PC-9 (cell line): ENCODE data around the gene VTN. TPM values are rescaled to one million over a fixed set of nuclear protein-coding genes. Genes with fewer than 3 reads are reported as not detected.

Experiments
- BruUV-seq: library from RNA; stranded (reverse); fragments of 400-500 nt; replicated peaks from 2 replicates; lab custom pipeline; 2021; lab: Mats Ljungman, UMichigan
- CTCF ChIA-PET: fragments of 300-600 bp; sonication (Branson Sonifier 250); formaldehyde crosslinking; loops from one replicate; lab custom pipeline; 2022; ENCODE audit warnings: antibody characterized with exemption; lab: Charles Lee
- POLR2A ChIA-PET: fragments of 300-600 bp; sonication (Branson Sonifier 250); formaldehyde crosslinking; loops from one replicate; lab custom pipeline; 2022; ENCODE audit warnings: antibody characterized with exemption; ENCODE audit not compliant: unreplicated experiment; lab: Charles Lee
- DNase-seq, 2 experiments: peaks; one replicate each; pipeline versions ENCODE4 v3.0.0 to v3.0.0-alpha.2; 2015 to 2022; ENCODE audit warnings: mixed read lengths in 1 of 2
- H2AFZ ChIP-seq: fragments of 200-600 bp; sonication (generic); 2 replicates; pipeline ENCODE4 v1.8.1; 2017; ENCODE audit warnings: antibody characterized with exemption
- H3F3A ChIP-seq: fragments of 200-600 bp; sonication (generic); 2 replicates; pipeline ENCODE4 v1.8.1; 2017; ENCODE audit warnings: antibody characterized with exemption, mild to moderate bottlenecking, low read depth; ENCODE audit not compliant: insufficient read depth
- H3K27ac ChIP-seq: fragments of 200-600 bp; sonication (generic); 2 replicates; pipeline ENCODE4 v1.6.1; 2016; ENCODE audit warnings: mixed run types
- H3K27me3 ChIP-seq: fragments of 200-600 bp; sonication (generic); 2 replicates; pipeline ENCODE4 v1.6.1; 2016; ENCODE audit warnings: low read depth, mixed run types; ENCODE audit not compliant: insufficient read depth
- H3K36me3 ChIP-seq: fragments of 200-600 bp; sonication (generic); 2 replicates; pipeline ENCODE4 v1.6.1; 2016; ENCODE audit warnings: low read depth, mixed run types
- H3K4me1 ChIP-seq: fragments of 200-600 bp; sonication (generic); replicated peaks from 2 replicates; pipeline ENCODE4 v1.6.1; 2016; ENCODE audit warnings: mixed run types; ENCODE audit not compliant: insufficient read depth
- H3K4me2 ChIP-seq: fragments of 200-600 bp; sonication (generic); 2 replicates; pipeline ENCODE4 v1.6.1; 2017; ENCODE audit warnings: mixed run types
- H3K4me3 ChIP-seq: fragments of 200-600 bp; sonication (generic); 2 replicates; pipeline ENCODE4 v1.6.1; 2016; ENCODE audit warnings: mixed run types
- H3K79me2 ChIP-seq: fragments of 200-600 bp; sonication (generic); 2 replicates; pipeline ENCODE4 v1.6.1; 2017; ENCODE audit warnings: low read depth, mixed run types
- H3K9me2 ChIP-seq: fragments of 200-600 bp; sonication (generic); 2 replicates; pipeline ENCODE4 v1.8.1; 2017; ENCODE audit warnings: mild to moderate bottlenecking; ENCODE audit not compliant: insufficient read depth
- H3K9me3 ChIP-seq: fragments of 200-600 bp; sonication (generic); 2 replicates; pipeline ENCODE4 v1.8.1; 2016; ENCODE audit warnings: low read depth; ENCODE audit not compliant: insufficient read depth
- H4K20me1 ChIP-seq: fragments of 200-600 bp; sonication (generic); 2 replicates; pipeline ENCODE4 v1.8.1; 2017; ENCODE audit not compliant: insufficient read depth
- EZH2 ChIP-seq: fragments of 200-600 bp; sonication (generic); IDR thresholded peaks from 2 replicates; pipeline ENCODE4 v1.8.0; 2017; ENCODE audit warnings: antibody characterized with exemption, low read depth
- intact Hi-C: fragments of 100-400 bp; cut with micrococcal nuclease; formaldehyde crosslinking; loops from one replicate; pipeline ENCODE4 v1.10.0; 2022; ENCODE audit not compliant: unreplicated experiment
- total RNA-seq: library from RNA; stranded (reverse); gene quantifications from 2 replicates; pipeline ENCODE4 v1.2.3, GENCODE V29; 2021
- TF ChIP-seq, protein P1 (sequence below): fragments of 200-600 bp; sonication (generic); conservative IDR thresholded peaks from 2 replicates; pipeline ENCODE4 v1.6.1; 2017; ENCODE audit warnings: mixed run types, antibody characterized with exemption, mild to moderate bottlenecking, moderate library complexity

VTN gene
- total RNA-seq, 1 experiment from 2014 or later: not detected

DNA sequence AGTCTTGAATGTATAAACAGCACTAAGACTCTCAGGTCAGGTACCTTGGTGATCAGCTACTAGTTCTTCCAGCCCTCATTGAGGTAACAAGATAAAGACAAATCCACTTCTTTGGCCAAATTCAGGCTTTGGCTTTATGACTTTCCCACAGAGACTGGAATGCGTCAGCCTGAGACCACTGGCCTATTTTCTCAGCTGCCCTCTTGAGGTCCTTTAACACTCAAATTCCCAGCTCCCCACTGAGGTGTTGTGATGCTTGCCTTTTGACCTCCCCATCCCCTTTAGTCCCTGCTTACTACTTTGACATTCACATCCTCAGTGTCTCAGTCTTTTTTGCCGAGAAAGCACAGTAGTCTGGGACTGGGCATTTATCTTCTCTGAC lies 23.9 kb downstream of the VTN start:
- 0 out of 2 replicates have a peak, but pooled peaks cover 3% of the 10 kb centered on the region for H4K20me1 ChIP-seq
- peak overlapping the region; percentile 39 for H3K4me2 ChIP-seq
- H3K9me3 ChIP-seq: no peaks in the 10 kb centered on the region
- no peaks in the 10 kb centered on the region for H3K9me2 ChIP-seq
- TF ChIP-seq, protein P1, sequence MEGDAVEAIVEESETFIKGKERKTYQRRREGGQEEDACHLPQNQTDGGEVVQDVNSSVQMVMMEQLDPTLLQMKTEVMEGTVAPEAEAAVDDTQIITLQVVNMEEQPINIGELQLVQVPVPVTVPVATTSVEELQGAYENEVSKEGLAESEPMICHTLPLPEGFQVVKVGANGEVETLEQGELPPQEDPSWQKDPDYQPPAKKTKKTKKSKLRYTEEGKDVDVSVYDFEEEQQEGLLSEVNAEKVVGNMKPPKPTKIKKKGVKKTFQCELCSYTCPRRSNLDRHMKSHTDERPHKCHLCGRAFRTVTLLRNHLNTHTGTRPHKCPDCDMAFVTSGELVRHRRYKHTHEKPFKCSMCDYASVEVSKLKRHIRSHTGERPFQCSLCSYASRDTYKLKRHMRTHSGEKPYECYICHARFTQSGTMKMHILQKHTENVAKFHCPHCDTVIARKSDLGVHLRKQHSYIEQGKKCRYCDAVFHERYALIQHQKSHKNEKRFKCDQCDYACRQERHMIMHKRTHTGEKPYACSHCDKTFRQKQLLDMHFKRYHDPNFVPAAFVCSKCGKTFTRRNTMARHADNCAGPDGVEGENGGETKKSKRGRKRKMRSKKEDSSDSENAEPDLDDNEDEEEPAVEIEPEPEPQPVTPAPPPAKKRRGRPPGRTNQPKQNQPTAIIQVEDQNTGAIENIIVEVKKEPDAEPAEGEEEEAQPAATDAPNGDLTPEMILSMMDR: no peak
- TF ChIP-seq EZH2: no peak
- H3K27ac ChIP-seq: peak overlapping the region; percentile 72
- no peaks in the 10 kb centered on the region for H3K27me3 ChIP-seq
- no peak overlapping the region for H3K4me3 ChIP-seq
- peaks cover 24% of the 10 kb centered on the region for H3K36me3 ChIP-seq
- H3K4me1 ChIP-seq: peaks cover 26% of the 10 kb centered on the region
- intact Hi-C loops: no loop called here
- ChIA-PET POLR2A (interaction anchor here (0.8 to 2.5 kb wide), 2 partner anchors 11 to 71 kb away, joined by 3 to 42 read pairs; partner anchors contain the start of genes IFT20 and TNFAIP1), CTCF (interaction anchor here (0.6 to 0.7 kb wide), 2 partner anchors 37 to 541 kb away, joined by 4 read pairs; no protein-coding TSS in a partner anchor)
- no peak overlapping the region for H2AFZ ChIP-seq
- no peak for DNase-seq
- H3F3A ChIP-seq: peaks cover 56% of the 10 kb centered on the region
- H3K79me2 ChIP-seq: no peaks in the 10 kb centered on the region
- TSS peak; percentile 17 for BruUV-seq

DNA sequence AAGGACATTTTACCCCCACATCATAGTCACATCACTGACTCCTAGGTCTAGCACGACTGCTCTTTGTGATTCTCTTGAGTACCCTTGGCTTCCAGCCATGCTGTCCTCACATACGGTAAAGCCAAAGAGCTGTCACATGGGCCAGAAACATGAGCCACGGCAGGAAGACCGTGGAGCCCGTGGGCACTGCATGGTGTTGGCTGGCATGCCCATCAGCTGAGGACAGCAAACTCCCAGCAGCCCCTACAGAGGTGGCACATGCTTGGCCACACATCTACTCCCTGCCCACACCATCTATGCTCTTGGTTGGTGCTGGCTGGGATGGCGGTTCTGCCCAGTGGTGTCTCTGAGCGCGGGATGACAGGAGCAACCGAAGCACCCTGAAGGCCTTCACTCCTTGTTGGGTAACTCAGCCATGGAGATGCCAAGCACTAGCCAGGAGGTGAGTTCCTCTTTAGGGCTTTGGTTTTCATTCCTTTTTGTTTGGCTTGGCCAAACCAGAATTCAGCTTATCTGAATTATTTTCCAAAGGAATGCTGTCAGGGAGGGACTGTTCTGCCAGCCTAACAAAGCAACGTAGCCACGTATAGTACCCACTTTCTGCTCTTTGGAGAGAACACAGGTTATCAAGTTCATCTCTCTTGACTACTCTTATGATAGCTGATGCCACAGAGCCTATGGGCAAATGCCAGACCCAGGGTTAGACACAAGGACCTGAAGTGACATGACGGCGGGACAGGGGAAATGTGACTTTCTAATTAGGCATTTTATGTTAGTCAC lies 24.5 kb downstream of the VTN start:
- BruUV-seq: no TSS peak
- no peak overlapping the region for H3K4me3 ChIP-seq
- no peak overlapping the region for H2AFZ ChIP-seq
- peak; percentile 59 to 65 for DNase-seq
- H3K4me1 ChIP-seq: peaks cover 26% of the 10 kb centered on the region
- no peaks in the 10 kb centered on the region for H3K9me3 ChIP-seq
- peaks cover 24% of the 10 kb centered on the region for H3K36me3 ChIP-seq
- ChIA-PET POLR2A (interaction anchor here (0.7 to 2.5 kb wide), 3 partner anchors 10 to 453 kb away, joined by 3 to 42 read pairs (median 11); partner anchors contain the start of genes IFT20 and TNFAIP1), CTCF (interaction anchor here (0.5 to 0.7 kb wide), 3 partner anchors 36 to 541 kb away, joined by 3 to 4 read pairs (median 4); no protein-coding TSS in a partner anchor)
- H4K20me1 ChIP-seq: 0 out of 2 replicates have a peak, but pooled peaks cover 3% of the 10 kb centered on the region
- intact Hi-C loops: no loop called here
- TF ChIP-seq, protein P1: no peak
- no peak for TF ChIP-seq EZH2
- no peaks in the 10 kb centered on the region for H3K27me3 ChIP-seq
- H3K4me2 ChIP-seq: no peak overlapping the region
- H3K27ac ChIP-seq: peak overlapping the region; percentile 72; the same call in 1 of the 2 replicates
- no peaks in the 10 kb centered on the region for H3K79me2 ChIP-seq
- no peaks in the 10 kb centered on the region for H3K9me2 ChIP-seq
- peaks cover 56% of the 10 kb centered on the region for H3F3A ChIP-seq

DNA sequence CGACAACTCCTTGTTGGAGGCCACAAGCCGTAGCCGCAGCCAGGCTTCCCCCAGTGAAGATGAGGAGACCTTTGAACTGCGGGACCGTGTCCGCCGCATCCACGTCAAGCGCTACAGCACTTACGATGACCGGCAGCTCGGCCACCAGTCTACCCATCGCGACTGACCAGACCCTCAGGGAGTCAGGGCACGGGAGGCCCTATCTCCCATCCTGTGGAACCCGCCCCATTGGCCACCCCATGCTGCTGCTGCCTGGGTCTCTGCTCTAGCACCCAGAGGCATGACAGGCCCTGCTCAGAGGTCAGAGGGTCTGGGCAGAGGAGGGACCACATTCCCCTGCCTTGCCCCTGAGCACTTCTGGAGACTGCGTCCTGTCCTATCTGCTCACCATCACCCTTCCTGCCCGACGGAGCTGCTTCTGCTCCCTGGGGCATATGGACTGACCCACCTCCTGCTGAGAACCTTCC lies 25.6 kb downstream of the VTN start:
- intact Hi-C loops: no loop called here
- H4K20me1 ChIP-seq: peaks cover 3% of the 10 kb centered on the region; the same call in 1 of the 2 replicates
- no peak for DNase-seq
- peaks cover 47% of the 10 kb centered on the region for H3F3A ChIP-seq
- H3K4me2 ChIP-seq: no peak overlapping the region
- no peak overlapping the region for H3K4me3 ChIP-seq
- CTCF ChIA-PET: no interaction called here
- POLR2A ChIA-PET: no interaction called here
- TF ChIP-seq, protein P1: no peak
- no peak for TF ChIP-seq EZH2
- no peaks in the 10 kb centered on the region for H3K79me2 ChIP-seq
- BruUV-seq: no TSS peak
- H3K4me1 ChIP-seq: peaks cover 26% of the 10 kb centered on the region
- H3K9me3 ChIP-seq: no peaks in the 10 kb centered on the region
- no peak overlapping the region for H2AFZ ChIP-seq
- H3K27ac ChIP-seq: no peak overlapping the region
- no peaks in the 10 kb centered on the region for H3K9me2 ChIP-seq
- H3K36me3 ChIP-seq: peaks cover 24% of the 10 kb centered on the region
- no peaks in the 10 kb centered on the region for H3K27me3 ChIP-seq
